SK-N-SH treated with all-trans-retinoic acid at 6 μM for 48 hours (cell line): ENCODE data around the gene RAB30.

Source experiments
- ARNTL ChIP-seq: fragments of 450-650 bp; formaldehyde crosslinking; IDR thresholded peaks from 2 replicates; pipeline ENCODE4 v1.5.0; 2020; ENCODE audit warnings: low read depth, mild to moderate bottlenecking, moderate library complexity, borderline replicate concordance
- ESRRG ChIP-seq: fragments of 250-450 bp; sonication (Bioruptor Pico); IDR thresholded peaks from 2 replicates; pipeline ENCODE4 v1.6.1; 2021; ENCODE audit warnings: mild to moderate bottlenecking
- GLIS3 ChIP-seq: fragments of 250-450 bp; sonication (Bioruptor Pico); IDR thresholded peaks from 2 replicates; pipeline ENCODE4 v1.5.0; 2020; ENCODE audit warnings: mild to moderate bottlenecking, moderate library complexity
- OSR1 ChIP-seq: fragments of 250-450 bp; sonication (Bioruptor Pico); IDR thresholded peaks from 2 replicates; pipeline ENCODE4 v1.8.0; 2022; ENCODE audit warnings: moderate library complexity, mild to moderate bottlenecking, inconsistent platforms
- PPARA ChIP-seq: fragments of 250-450 bp; sonication (Bioruptor Pico); IDR thresholded peaks from 2 replicates; pipeline ENCODE4 v1.5.0; 2020; ENCODE audit warnings: mild to moderate bottlenecking, borderline replicate concordance
- RARB ChIP-seq: fragments of 250-450 bp; sonication (Bioruptor Pico); IDR thresholded peaks from 2 replicates; pipeline ENCODE4 v1.8.0; 2021; ENCODE audit warnings: mild to moderate bottlenecking, moderate library complexity
- SNAI2 ChIP-seq: fragments of 250-450 bp; sonication (Bioruptor Pico); IDR thresholded peaks from 2 replicates; pipeline ENCODE4 v1.5.0; 2020; ENCODE audit warnings: mild to moderate bottlenecking, moderate library complexity
- ZC3H10 ChIP-seq: fragments of 250-450 bp; sonication (Bioruptor Pico); IDR thresholded peaks from 2 replicates; pipeline ENCODE4 v1.5.1; 2021; ENCODE audit warnings: mild to moderate bottlenecking, moderate library complexity
- ZFP3 ChIP-seq: fragments of 250-450 bp; sonication (Bioruptor Pico); IDR thresholded peaks from 2 replicates; pipeline ENCODE4 v1.5.0; 2020; ENCODE audit warnings: mild to moderate bottlenecking, moderate library complexity
- ZFP30 ChIP-seq: fragments of 450-650 bp; formaldehyde crosslinking; IDR thresholded peaks from 2 replicates; pipeline ENCODE4 v1.5.0; 2022; ENCODE audit warnings: mild to moderate bottlenecking, moderate library complexity
- ZNF8 ChIP-seq: fragments of 450-650 bp; formaldehyde crosslinking; IDR thresholded peaks from 2 replicates; pipeline ENCODE4 v1.5.0; 2020; ENCODE audit warnings: mild to moderate bottlenecking, moderate library complexity
- TF ChIP-seq, protein P1 (sequence below): fragments of 250-450 bp; sonication (Bioruptor Pico); IDR thresholded peaks from 2 replicates; pipeline ENCODE4 v1.8.0; 2020; ENCODE audit warnings: mild to moderate bottlenecking, moderate library complexity, borderline replicate concordance
- TF ChIP-seq, protein P2 (sequence below): fragments of 250-450 bp; sonication (Bioruptor Pico); IDR thresholded peaks from 2 replicates; pipeline ENCODE4 v1.8.0; 2021; ENCODE audit warnings: low read depth, mild to moderate bottlenecking, moderate library complexity, borderline replicate concordance
- TF ChIP-seq, protein P3 (sequence below): fragments of 250-450 bp; sonication (Bioruptor Pico); IDR thresholded peaks from 2 replicates; pipeline ENCODE4 v1.5.1; 2020; ENCODE audit warnings: low read depth, mild to moderate bottlenecking, moderate library complexity

DNA sequence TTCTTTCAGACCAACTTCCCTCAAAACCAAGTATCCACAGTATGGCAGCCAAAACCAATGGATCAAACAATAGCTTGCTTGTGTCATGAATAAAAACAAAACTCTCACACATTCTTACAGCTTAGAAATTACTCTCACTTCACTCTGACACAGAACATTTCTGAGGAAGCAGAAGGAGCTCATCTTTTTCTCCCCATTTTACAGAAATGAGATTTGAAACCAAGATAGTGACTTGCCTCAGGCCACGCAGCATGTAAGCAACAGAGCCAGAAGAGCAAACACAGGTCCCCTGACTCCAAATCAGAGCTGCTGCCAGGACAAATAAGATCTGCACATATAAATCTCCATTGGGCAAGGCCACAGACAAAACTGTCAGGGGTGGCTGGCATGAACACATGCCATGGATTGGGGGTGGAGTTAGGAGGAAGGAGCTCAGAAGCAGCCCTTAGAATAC is 64.8 kb downstream of the RAB30 start:
- no peak for TF ChIP-seq ZNF8
- TF ChIP-seq, protein P1, sequence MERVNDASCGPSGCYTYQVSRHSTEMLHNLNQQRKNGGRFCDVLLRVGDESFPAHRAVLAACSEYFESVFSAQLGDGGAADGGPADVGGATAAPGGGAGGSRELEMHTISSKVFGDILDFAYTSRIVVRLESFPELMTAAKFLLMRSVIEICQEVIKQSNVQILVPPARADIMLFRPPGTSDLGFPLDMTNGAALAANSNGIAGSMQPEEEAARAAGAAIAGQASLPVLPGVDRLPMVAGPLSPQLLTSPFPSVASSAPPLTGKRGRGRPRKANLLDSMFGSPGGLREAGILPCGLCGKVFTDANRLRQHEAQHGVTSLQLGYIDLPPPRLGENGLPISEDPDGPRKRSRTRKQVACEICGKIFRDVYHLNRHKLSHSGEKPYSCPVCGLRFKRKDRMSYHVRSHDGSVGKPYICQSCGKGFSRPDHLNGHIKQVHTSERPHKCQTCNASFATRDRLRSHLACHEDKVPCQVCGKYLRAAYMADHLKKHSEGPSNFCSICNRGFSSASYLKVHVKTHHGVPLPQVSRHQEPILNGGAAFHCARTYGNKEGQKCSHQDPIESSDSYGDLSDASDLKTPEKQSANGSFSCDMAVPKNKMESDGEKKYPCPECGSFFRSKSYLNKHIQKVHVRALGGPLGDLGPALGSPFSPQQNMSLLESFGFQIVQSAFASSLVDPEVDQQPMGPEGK (CRISPR knock-in tag) = no peak
- TF ChIP-seq, protein P2, sequence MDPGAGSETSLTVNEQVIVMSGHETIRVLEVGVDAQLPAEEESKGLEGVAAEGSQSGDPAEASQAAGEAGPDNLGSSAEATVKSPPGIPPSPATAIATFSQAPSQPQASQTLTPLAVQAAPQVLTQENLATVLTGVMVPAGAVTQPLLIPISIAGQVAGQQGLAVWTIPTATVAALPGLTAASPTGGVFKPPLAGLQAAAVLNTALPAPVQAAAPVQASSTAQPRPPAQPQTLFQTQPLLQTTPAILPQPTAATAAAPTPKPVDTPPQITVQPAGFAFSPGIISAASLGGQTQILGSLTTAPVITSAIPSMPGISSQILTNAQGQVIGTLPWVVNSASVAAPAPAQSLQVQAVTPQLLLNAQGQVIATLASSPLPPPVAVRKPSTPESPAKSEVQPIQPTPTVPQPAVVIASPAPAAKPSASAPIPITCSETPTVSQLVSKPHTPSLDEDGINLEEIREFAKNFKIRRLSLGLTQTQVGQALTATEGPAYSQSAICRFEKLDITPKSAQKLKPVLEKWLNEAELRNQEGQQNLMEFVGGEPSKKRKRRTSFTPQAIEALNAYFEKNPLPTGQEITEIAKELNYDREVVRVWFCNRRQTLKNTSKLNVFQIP (CRISPR knock-in tag) = no peak
- TF ChIP-seq RARB (CRISPR knock-in tag) = no peak
- no peak for TF ChIP-seq SNAI2 (CRISPR knock-in tag)
- TF ChIP-seq, protein P3, sequence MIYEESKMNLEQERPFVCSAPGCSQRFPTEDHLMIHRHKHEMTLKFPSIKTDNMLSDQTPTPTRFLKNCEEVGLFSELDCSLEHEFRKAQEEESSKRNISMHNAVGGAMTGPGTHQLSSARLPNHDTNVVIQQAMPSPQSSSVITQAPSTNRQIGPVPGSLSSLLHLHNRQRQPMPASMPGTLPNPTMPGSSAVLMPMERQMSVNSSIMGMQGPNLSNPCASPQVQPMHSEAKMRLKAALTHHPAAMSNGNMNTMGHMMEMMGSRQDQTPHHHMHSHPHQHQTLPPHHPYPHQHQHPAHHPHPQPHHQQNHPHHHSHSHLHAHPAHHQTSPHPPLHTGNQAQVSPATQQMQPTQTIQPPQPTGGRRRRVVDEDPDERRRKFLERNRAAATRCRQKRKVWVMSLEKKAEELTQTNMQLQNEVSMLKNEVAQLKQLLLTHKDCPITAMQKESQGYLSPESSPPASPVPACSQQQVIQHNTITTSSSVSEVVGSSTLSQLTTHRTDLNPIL (CRISPR knock-in tag) = no peak
- TF ChIP-seq ARNTL (CRISPR knock-in tag) = no peak
- no peak for TF ChIP-seq ESRRG (CRISPR knock-in tag)
- no peak for TF ChIP-seq ZFP30 (CRISPR knock-in tag)
- no peak for TF ChIP-seq GLIS3
- TF ChIP-seq ZFP3 (CRISPR knock-in tag) = no peak
- TF ChIP-seq OSR1 (CRISPR knock-in tag) = no peak
- no peak for TF ChIP-seq PPARA
- TF ChIP-seq ZC3H10 (CRISPR knock-in tag) = no peak
